HL-60/S4 treated with retinoic acid at 250 ng/mL for 4 days and 3 days (cell line): ENCODE measurements around the gene NRG2.

Source experiments
- in situ Hi-C: fragments of 300-500 bp; cut with MboI; formaldehyde crosslinking; loops from 2 replicates; pipeline ENCODE4 v1.7.0; 2022; ENCODE audit warnings: low sequenced_read_pairs

The NRG2 gene

DNA sequence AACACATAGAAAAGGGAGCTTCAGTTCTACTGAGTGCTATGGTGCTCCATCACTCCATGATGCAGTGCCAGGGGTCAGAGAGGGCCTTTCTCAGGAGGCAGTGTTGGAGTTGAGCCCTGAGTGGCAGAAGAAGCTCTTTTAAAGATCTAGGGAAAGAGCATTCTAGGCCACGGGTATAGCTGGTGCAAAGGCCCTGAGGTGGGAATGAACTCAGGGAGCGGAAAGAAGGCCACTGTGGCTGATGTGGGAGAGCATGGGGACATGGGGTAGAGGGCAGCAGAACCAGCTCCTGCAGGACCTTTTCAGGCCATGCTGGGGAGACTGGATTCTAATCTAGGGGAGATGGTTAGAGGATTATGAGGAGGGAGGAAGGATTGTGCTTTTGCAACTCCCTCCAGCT lies 237.6 kb downstream of the NRG2 start:
- in situ Hi-C loops = no loop called here

DNA sequence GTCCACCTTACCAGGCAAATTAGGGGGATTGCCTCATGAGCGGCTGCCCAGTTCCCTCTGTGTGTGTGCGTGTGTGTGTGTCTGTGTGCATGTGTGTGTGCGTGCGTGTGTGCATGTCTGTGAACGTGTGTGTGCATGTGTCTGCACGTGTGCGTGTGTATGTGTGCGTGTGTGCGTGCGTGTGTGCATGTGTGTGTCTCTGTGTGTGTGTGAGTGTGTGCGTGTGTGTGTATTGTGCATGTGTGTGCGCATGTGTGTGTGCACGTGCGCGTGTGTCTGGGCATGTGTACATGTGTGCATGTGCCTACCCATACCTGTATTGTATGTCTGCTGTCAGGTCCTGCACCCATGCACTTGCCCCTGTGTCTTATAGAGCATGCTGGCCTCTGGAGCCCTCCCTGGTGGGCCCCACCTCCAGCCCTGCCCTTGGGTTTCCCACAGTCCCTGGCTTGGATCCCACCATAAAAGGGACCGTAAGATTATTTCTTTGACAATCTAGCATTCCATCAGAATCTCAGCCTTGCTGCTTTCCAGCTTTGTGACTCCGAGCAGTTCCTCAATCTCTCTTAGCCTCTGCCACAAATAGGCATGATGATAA lies 238.2 kb downstream of the NRG2 start:
- in situ Hi-C loops = no loop called here

DNA sequence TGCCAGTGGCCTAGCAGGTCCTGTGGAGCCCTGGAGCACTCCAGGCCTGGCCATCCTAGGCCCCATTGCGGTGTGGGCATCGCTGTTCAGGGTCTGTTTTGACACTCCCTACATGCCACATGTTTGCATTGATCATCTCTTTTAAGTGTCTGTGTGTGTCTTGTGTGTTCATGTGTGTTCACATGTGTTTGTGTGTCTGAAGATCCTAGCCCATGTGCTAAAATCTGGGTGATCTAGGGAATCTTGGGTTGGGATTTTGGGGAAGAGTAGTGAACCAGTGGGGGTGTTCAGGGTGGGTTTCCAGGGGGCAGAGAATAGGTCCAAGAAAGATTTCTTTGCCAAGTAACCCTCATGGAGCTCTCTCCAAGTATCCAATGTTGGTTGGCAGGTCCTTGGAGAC lies 239.1 kb downstream of the NRG2 start:
- in situ Hi-C loops = no loop called here

DNA sequence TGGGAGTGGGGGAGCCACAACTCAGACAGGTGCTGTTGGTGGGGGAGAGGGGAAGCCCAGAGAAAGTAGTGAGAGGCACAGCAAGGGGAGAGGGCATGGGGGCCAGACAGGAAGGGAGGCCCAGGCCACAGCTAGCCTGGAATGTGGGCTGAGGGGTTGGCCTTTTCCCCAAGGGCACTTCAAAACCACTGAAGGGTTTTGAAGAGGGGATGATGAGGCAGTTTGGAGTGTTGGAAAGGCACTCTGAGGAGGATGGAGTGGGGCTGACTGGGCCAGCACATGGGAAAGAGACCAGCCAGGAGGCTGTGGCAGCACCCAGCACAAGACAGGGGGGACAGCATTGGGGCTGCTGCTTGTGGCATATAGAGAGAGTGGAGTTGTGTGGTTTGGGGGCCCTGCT lies 243.7 kb downstream of the NRG2 start:
- in situ Hi-C loops = loop anchor here (25.0 kb wide), 1 partner anchor 363 kb away; no protein-coding TSS in a partner anchor

DNA sequence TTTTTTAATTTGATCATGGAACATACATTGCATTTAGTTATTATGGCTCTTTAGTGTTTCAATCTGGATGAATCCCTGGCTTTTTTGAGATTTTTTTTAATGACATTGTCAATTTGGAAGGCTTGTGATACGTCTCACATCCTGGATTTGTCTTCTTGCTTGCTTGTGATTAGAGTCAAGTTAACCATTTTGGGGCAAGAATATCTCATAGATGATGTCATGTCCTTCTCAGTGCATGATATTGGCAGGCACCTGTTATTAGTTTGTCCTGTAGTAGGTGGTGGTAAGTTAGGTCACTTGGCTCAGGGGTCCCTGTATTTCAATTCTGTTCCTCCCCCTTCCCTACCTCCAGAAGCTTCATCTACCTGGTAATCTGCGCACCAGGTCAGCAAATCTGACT lies 244.2 kb downstream of the NRG2 start:
- in situ Hi-C loops = loop anchor here (25.0 kb wide), 1 partner anchor 363 kb away; no protein-coding TSS in a partner anchor

DNA sequence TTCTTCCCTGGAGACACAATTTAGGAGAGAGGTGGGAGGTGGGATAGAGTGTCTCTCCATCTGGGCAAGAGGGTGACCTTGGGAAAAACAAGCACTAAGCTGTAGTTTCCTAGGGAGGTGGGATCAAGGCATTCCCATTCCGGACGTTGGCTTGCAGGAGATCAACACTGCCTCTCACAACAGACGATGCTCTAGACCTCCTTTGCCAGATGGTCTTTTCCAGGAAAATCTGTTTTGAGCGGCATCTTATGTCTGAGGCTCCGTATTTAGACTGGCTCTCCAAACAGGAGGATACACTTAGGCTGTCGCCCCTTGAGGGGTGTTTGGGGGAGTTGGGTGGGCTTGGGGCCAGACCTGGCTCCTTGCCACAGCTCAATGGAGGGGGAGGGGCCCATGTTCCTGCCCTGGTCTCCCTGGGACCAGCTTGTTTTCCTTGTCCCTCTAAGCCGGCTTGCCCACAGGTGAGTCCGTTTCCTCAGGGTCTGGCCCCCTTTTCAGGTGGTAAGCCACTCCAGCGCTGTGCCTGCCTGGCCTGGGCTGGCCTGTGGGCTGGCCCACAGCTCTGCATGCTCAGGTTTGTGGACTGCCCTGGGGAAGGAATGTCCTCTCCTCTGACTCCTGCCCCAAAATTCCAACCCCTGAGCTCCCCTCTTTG lies 245.1 kb downstream of the NRG2 start:
- in situ Hi-C loops = loop anchor here (25.0 kb wide), 1 partner anchor 364 kb away; no protein-coding TSS in a partner anchor

DNA sequence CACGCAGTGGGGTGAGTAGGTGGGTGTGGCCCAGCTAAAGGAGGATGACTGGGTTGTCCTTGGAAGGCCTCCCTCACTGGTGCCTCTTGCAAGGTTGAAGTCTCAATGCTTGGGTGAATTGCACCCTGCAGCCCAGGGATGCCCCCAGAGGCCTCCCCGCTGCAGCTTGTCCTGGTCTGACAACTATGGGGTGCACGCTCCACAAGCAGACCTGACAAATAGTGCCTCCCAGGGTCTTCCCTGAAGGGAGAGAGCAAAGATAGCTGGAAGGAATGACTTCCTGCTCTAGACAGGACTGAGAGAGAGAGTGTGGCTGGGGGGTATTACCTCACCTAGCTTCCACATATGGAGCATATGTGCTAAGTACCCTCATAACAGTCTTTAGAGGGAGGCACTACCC lies 245.8 kb downstream of the NRG2 start:
- in situ Hi-C loops = loop anchor here (25.0 kb wide), 1 partner anchor 365 kb away; no protein-coding TSS in a partner anchor
